Retina (tissue), 1 donor: Measurements from ENCODE around the gene SUCLG2.

Source experiments
- DNase-seq: peaks from one replicate; pipeline ENCODE4 v3.0.0-alpha.2; 2016

Gene SUCLG2

GRCh38 chr3:67648701-67649100, 5.7 kb downstream of the SUCLG2 start:
- DNase-seq: no peak

- DNase-seq: no peak
These were observed 6.2 kb downstream of the SUCLG2 start for GRCh38 chr3:67648229-67648628.

GRCh38 chr3:67647390-67647878, 7.0 kb downstream of the SUCLG2 start:
- no peak for DNase-seq

GRCh38 chr3:67646586-67647234, 7.7 kb downstream of the SUCLG2 start:
- no peak for DNase-seq

- DNase-seq: no peak
These were observed 9.6 kb downstream of the SUCLG2 start for GRCh38 chr3:67644827-67645226.

GRCh38 chr3:67642734-67643133, 11.7 kb downstream of the SUCLG2 start:
- DNase-seq: no peak

GRCh38 chr3:67642190-67642589, 12.2 kb downstream of the SUCLG2 start:
- DNase-seq: no peak

- no peak for DNase-seq
These were observed 13.0 kb downstream of the SUCLG2 start for GRCh38 chr3:67641451-67641850.

- DNase-seq: no peak
These were observed 14.3 kb downstream of the SUCLG2 start for GRCh38 chr3:67640023-67640660.

- DNase-seq: no peak
These were observed 17.0 kb downstream of the SUCLG2 start for GRCh38 chr3:67637255-67637900.

GRCh38 chr3:67635806-67636205, 18.6 kb downstream of the SUCLG2 start:
- no peak for DNase-seq

- no peak for DNase-seq
These were observed 19.2 kb downstream of the SUCLG2 start for GRCh38 chr3:67635257-67635656.

GRCh38 chr3:67630666-67631362, 23.6 kb downstream of the SUCLG2 start:
- no peak for DNase-seq

- DNase-seq: no peak
These were observed 29.7 kb downstream of the SUCLG2 start for GRCh38 chr3:67624687-67625086.

GRCh38 chr3:67624078-67624477, 30.3 kb downstream of the SUCLG2 start:
- no peak for DNase-seq

- no peak for DNase-seq
These were observed 31.8 kb downstream of the SUCLG2 start for GRCh38 chr3:67622652-67623051.

GRCh38 chr3:67620869-67621268, 33.5 kb downstream of the SUCLG2 start:
- DNase-seq: no peak

- DNase-seq: peak; percentile 33
These were observed 34.4 kb downstream of the SUCLG2 start for GRCh38 chr3:67619991-67620390.

- DNase-seq: no peak
These were observed 36.9 kb downstream of the SUCLG2 start for GRCh38 chr3:67617518-67617917.

GRCh38 chr3:67616046-67616445, 38.4 kb downstream of the SUCLG2 start:
- DNase-seq: no peak

- no peak for DNase-seq
These were observed 40.2 kb downstream of the SUCLG2 start for GRCh38 chr3:67614195-67614594.

GRCh38 chr3:67610458-67610857, 44.0 kb downstream of the SUCLG2 start:
- no peak for DNase-seq

- no peak for DNase-seq
These were observed 44.7 kb downstream of the SUCLG2 start for GRCh38 chr3:67609709-67610108.

- DNase-seq: no peak
These were observed 46.4 kb downstream of the SUCLG2 start for GRCh38 chr3:67608034-67608433.
